ENCODE data around the gene SBK2. TPM values are rescaled to one million over a fixed set of nuclear protein-coding genes. Genes with fewer than 3 reads are reported as not detected.

Gene SBK2
- total RNA-seq, 1 donor from 2014 or later: 4.2 TPM

- no peak overlapping the region for H3K27ac Mint-ChIP-seq (ENCODE audit: unreplicated experiment)
- FAIRE-seq: no peak
- no peak overlapping the region for H3K4me3 Mint-ChIP-seq (ENCODE audit: unreplicated experiment)
- H4K20me1 ChIP-seq (ENCODE audit: insufficient read depth, low read length): peaks cover 9% of the 10 kb centered on the region
- no peak for DNase-seq (ENCODE audit: low read depth)
- peaks cover 4% of the 10 kb centered on the region for H3K36me3 Mint-ChIP-seq (ENCODE audit: low read depth, unreplicated experiment)
- H3K4me1 Mint-ChIP-seq (ENCODE audit: low read depth, unreplicated experiment): peaks cover 19% of the 10 kb centered on the region
- peaks cover 36% of the 10 kb centered on the region for H3K4me1 ChIP-seq (ENCODE audit: insufficient read depth, low read length)
- no peaks in the 10 kb centered on the region for H3K27me3 Mint-ChIP-seq (ENCODE audit: low read depth, unreplicated experiment)
- no peak overlapping the region for H3K9ac ChIP-seq (ENCODE audit: low read length)
- H2AFZ ChIP-seq (ENCODE audit: low read depth, low read length): no peak overlapping the region
- no peaks in the 10 kb centered on the region for H3K36me3 ChIP-seq (ENCODE audit: insufficient read depth, low read length)
- no peaks in the 10 kb centered on the region for H3K9me3 ChIP-seq (ENCODE audit: insufficient read depth, low read depth, low read length)
- TF ChIP-seq CTCF (IDR thresholded peaks at IDR 0.05; ENCODE audit: insufficient read depth, low read depth, low read length) (no peak), EZH2 (IDR thresholded peaks at IDR 0.05; ENCODE audit: insufficient read depth, low read length) (no peak)
- H3K27ac ChIP-seq (ENCODE audit: low read depth, low read length): no peak overlapping the region
- no peaks in the 10 kb centered on the region for H3K9me3 Mint-ChIP-seq (ENCODE audit: unreplicated experiment)
- no peak overlapping the region for H3K4me2 ChIP-seq (ENCODE audit: low read length)
- no peak overlapping the region for H3K4me3 ChIP-seq (ENCODE audit: insufficient read depth, low read depth, low read length)
- H3K79me2 ChIP-seq (ENCODE audit: insufficient read depth, low read length): peaks cover 45% of the 10 kb centered on the region
- no peaks in the 10 kb centered on the region for H3K27me3 ChIP-seq (ENCODE audit: insufficient read depth, low read length)
Observed at GRCh38 chr19:55482967-55483705, 53.8 kb downstream of the SBK2 start.

GRCh38 chr19:55482156-55482961 lies 54.6 kb downstream of the SBK2 start:
- H3K27me3 ChIP-seq (ENCODE audit: insufficient read depth, low read length): no peaks in the 10 kb centered on the region
- Mint-ChIP-seq H3K9me3 (ENCODE audit: unreplicated experiment) (no peaks in the 10 kb centered on the region), H3K4me1 (ENCODE audit: low read depth, unreplicated experiment) (peaks cover 19% of the 10 kb centered on the region), H3K27me3 (ENCODE audit: low read depth, unreplicated experiment) (no peaks in the 10 kb centered on the region), H3K27ac (ENCODE audit: unreplicated experiment) (no peak overlapping the region), H3K36me3 (ENCODE audit: low read depth, unreplicated experiment) (peaks cover 4% of the 10 kb centered on the region), H3K4me3 (ENCODE audit: unreplicated experiment) (no peak overlapping the region)
- peaks cover 30% of the 10 kb centered on the region for H3K4me1 ChIP-seq (ENCODE audit: insufficient read depth, low read length)
- H3K9ac ChIP-seq (ENCODE audit: low read length): no peak overlapping the region
- H4K20me1 ChIP-seq (ENCODE audit: insufficient read depth, low read length): peaks cover 9% of the 10 kb centered on the region
- no peak overlapping the region for H3K4me3 ChIP-seq (ENCODE audit: insufficient read depth, low read depth, low read length)
- DNase-seq (ENCODE audit: low read depth): no peak
- H3K36me3 ChIP-seq (ENCODE audit: insufficient read depth, low read length): no peaks in the 10 kb centered on the region
- no peaks in the 10 kb centered on the region for H3K9me3 ChIP-seq (ENCODE audit: insufficient read depth, low read depth, low read length)
- peaks cover 51% of the 10 kb centered on the region for H3K79me2 ChIP-seq (ENCODE audit: insufficient read depth, low read length)
- H3K4me2 ChIP-seq (ENCODE audit: low read length): no peak overlapping the region
- FAIRE-seq: no peak
- no peak overlapping the region for H3K27ac ChIP-seq (ENCODE audit: low read depth, low read length)
- no peak overlapping the region for H2AFZ ChIP-seq (ENCODE audit: low read depth, low read length)
- TF ChIP-seq CTCF (IDR thresholded peaks at IDR 0.05; ENCODE audit: insufficient read depth, low read depth, low read length): no peak
- TF ChIP-seq EZH2 (IDR thresholded peaks at IDR 0.05; ENCODE audit: insufficient read depth, low read length): no peak
